IPS-NIHi11 (cell line): Measurements from ENCODE around the gene LMO7.
"Not testable (repeated sequence)": the region's sequence is repeated elsewhere in the genome, so short reads cannot be mapped to it uniquely, and the experiment has no call there.

Experiments used
- DNase-seq: peaks from one replicate; pipeline ENCODE4 v3.0.0; 2012; ENCODE audit warnings: mixed read lengths, low spot score

LMO7 gene

GRCh38 chr13:75647126-75647784, 11.1 kb downstream of the LMO7 start:
- no peak for DNase-seq

- DNase-seq = no peak
Observed at GRCh38 chr13:75648446-75648845, 12.3 kb downstream of the LMO7 start.

- no peak for DNase-seq
Observed at GRCh38 chr13:75651013-75651412, 14.9 kb downstream of the LMO7 start.

GRCh38 chr13:75652726-75653125, 16.6 kb downstream of the LMO7 start:
- no peak for DNase-seq

- no peak for DNase-seq
Observed at GRCh38 chr13:75656425-75656989, 20.4 kb downstream of the LMO7 start.

GRCh38 chr13:75657111-75657510, 21.0 kb downstream of the LMO7 start:
- no peak for DNase-seq

GRCh38 chr13:75660694-75661093, 24.6 kb downstream of the LMO7 start:
- no peak for DNase-seq

GRCh38 chr13:75661443-75661842, 25.3 kb downstream of the LMO7 start:
- no peak for DNase-seq

GRCh38 chr13:75666646-75667351, 30.7 kb downstream of the LMO7 start:
- peak; percentile 9 for DNase-seq

GRCh38 chr13:75669706-75670105, 33.6 kb downstream of the LMO7 start:
- DNase-seq = no peak

- DNase-seq = no peak
Observed at GRCh38 chr13:75670496-75670895, 34.4 kb downstream of the LMO7 start.

- no peak for DNase-seq
Observed at GRCh38 chr13:75675421-75675820, 39.3 kb downstream of the LMO7 start.

- DNase-seq = no peak
Observed at GRCh38 chr13:75679459-75679858, 43.3 kb downstream of the LMO7 start.

- not testable (repeated sequence) for DNase-seq
Observed at GRCh38 chr13:75680251-75680650, 44.1 kb downstream of the LMO7 start.

- DNase-seq = no peak
Observed at GRCh38 chr13:75682326-75682725, 46.2 kb downstream of the LMO7 start.

GRCh38 chr13:75685239-75685697, 49.1 kb downstream of the LMO7 start:
- peak; percentile 23 for DNase-seq

- DNase-seq = no peak
Observed at GRCh38 chr13:75687150-75687763, 51.1 kb downstream of the LMO7 start.

GRCh38 chr13:75689686-75690085, 53.6 kb downstream of the LMO7 start:
- no peak for DNase-seq

GRCh38 chr13:75690607-75691006, 54.5 kb downstream of the LMO7 start:
- no peak for DNase-seq

GRCh38 chr13:75691183-75691582, 55.1 kb downstream of the LMO7 start:
- DNase-seq = no peak

GRCh38 chr13:75693227-75693626, 57.1 kb downstream of the LMO7 start:
- DNase-seq = no peak

GRCh38 chr13:75694722-75695121, 58.6 kb downstream of the LMO7 start:
- DNase-seq = no peak

GRCh38 chr13:75695908-75696307, 59.8 kb downstream of the LMO7 start:
- DNase-seq = peak; percentile 58
